Neural crest cell (in vitro differentiated cells): ENCODE results near the gene ZCCHC14. TPM values are rescaled to one million over a fixed set of nuclear protein-coding genes. Genes with fewer than 3 reads are reported as not detected.

Source experiments
- DNase-seq: peaks from one replicate; pipeline ENCODE4 v3.0.0; 2021; ENCODE audit warnings: low read depth, mixed read lengths, low spot score
- H3K27ac Mint-ChIP-seq: one replicate; pipeline ENCODE4 v1.8.0; 2021; ENCODE audit warnings: mild to moderate bottlenecking, mixed read lengths; ENCODE audit not compliant: unreplicated experiment
- H3K27me3 Mint-ChIP-seq: 2 replicates; pipeline ENCODE4 v1.8.0; 2021; ENCODE audit warnings: low read depth, mild to moderate bottlenecking, mixed read lengths
- H3K36me3 Mint-ChIP-seq: 2 replicates; pipeline ENCODE4 v1.8.0; 2021; ENCODE audit warnings: low read depth, mild to moderate bottlenecking, mixed read lengths
- H3K4me1 Mint-ChIP-seq: 2 replicates; pipeline ENCODE4 v1.8.0; 2021; ENCODE audit warnings: mixed read lengths
- H3K4me3 Mint-ChIP-seq: one replicate; pipeline ENCODE4 v1.8.0; 2021; ENCODE audit warnings: mild to moderate bottlenecking, mixed read lengths
- H3K9me3 Mint-ChIP-seq: 2 replicates; pipeline ENCODE4 v1.8.0; 2021; ENCODE audit warnings: mixed read lengths
- CTCF ChIP-seq: fragments of 200-600 bp; sonication (generic); conservative IDR thresholded peaks from 2 replicates; pipeline ENCODE4 v1.5.0; 2021; ENCODE audit warnings: antibody characterized with exemption, mild to moderate bottlenecking
- total RNA-seq: library from RNA; stranded (reverse); gene quantifications from 2 replicates; pipeline ENCODE4 v1.2.1, GENCODE V29; 2021

The ZCCHC14 gene
- total RNA-seq, 1 donor from 2014 or later = 45.5 TPM

- Mint-ChIP-seq H3K9me3 (no peaks in the 10 kb centered on the region), H3K36me3 (peaks cover 14% of the 10 kb centered on the region), H3K4me1 (no peaks in the 10 kb centered on the region), H3K4me3 (no peak overlapping the region), H3K27ac (peak overlapping the region; percentile 27), H3K27me3 (no peaks in the 10 kb centered on the region)
- no peak for TF ChIP-seq CTCF
- no peak for DNase-seq
Observed at GRCh38 chr16:87409781-87410180, 83.0 kb downstream of the ZCCHC14 start.

- Mint-ChIP-seq H3K27ac (peak overlapping the region; percentile 36), H3K27me3 (no peaks in the 10 kb centered on the region), H3K36me3 (peaks cover 14% of the 10 kb centered on the region), H3K4me3 (no peak overlapping the region), H3K9me3 (no peaks in the 10 kb centered on the region), H3K4me1 (no peaks in the 10 kb centered on the region)
- DNase-seq = no peak
- no peak for TF ChIP-seq CTCF
Observed at GRCh38 chr16:87409153-87409552, 83.7 kb downstream of the ZCCHC14 start.

- peaks cover 17% of the 10 kb centered on the region for H3K36me3 Mint-ChIP-seq
- no peaks in the 10 kb centered on the region for H3K4me1 Mint-ChIP-seq
- no peak overlapping the region for H3K27ac Mint-ChIP-seq
- H3K27me3 Mint-ChIP-seq = no peaks in the 10 kb centered on the region
- no peak for DNase-seq
- H3K9me3 Mint-ChIP-seq = no peaks in the 10 kb centered on the region
- no peak for TF ChIP-seq CTCF
- H3K4me3 Mint-ChIP-seq = no peak overlapping the region
Observed at GRCh38 chr16:87407511-87408112, 85.2 kb downstream of the ZCCHC14 start.

- Mint-ChIP-seq H3K4me3 (no peak overlapping the region), H3K27ac (peak overlapping the region; percentile 14), H3K36me3 (peaks cover 18% of the 10 kb centered on the region), H3K27me3 (no peaks in the 10 kb centered on the region), H3K4me1 (no peaks in the 10 kb centered on the region), H3K9me3 (no peaks in the 10 kb centered on the region)
- no peak for TF ChIP-seq CTCF
- no peak for DNase-seq
Observed at GRCh38 chr16:87406495-87407088, 86.2 kb downstream of the ZCCHC14 start.

GRCh38 chr16:87404764-87405625, 87.8 kb downstream of the ZCCHC14 start:
- Mint-ChIP-seq H3K36me3 (peaks cover 14% of the 10 kb centered on the region), H3K4me3 (no peak overlapping the region), H3K9me3 (no peaks in the 10 kb centered on the region), H3K4me1 (no peaks in the 10 kb centered on the region), H3K27ac (no peak overlapping the region), H3K27me3 (no peaks in the 10 kb centered on the region)
- DNase-seq = no peak
- no peak for TF ChIP-seq CTCF
